PFSK-1 (cell line): ENCODE results near the gene SPC25.

Source experiments
- POLR2AphosphoS5 ChIP-seq: IDR thresholded peaks from 2 replicates; pipeline ENCODE4 v1.6.1; 2012; ENCODE audit warnings: low read depth, mild to moderate bottlenecking, control low read depth, low read length, moderate library complexity
- SIN3A ChIP-seq: IDR thresholded peaks from 2 replicates; pipeline ENCODE4 v1.6.1; 2012; ENCODE audit warnings: mild to moderate bottlenecking, low read length, moderate library complexity, borderline replicate concordance; ENCODE audit not compliant: insufficient read depth
- TF ChIP-seq, protein P1 (sequence below), 2 experiments: IDR thresholded peaks; 2 replicates each; pipeline versions ENCODE4 v1.6.1 to v1.8.0; 2011 to 2012; ENCODE audit warnings: low read depth in 2 of 2, low read length in 2 of 2, control low read depth in 1 of 2, inconsistent platforms in 1 of 2, mild to moderate bottlenecking in 1 of 2, moderate library complexity in 1 of 2; ENCODE audit not compliant: insufficient read depth in 1 of 2

DNA sequence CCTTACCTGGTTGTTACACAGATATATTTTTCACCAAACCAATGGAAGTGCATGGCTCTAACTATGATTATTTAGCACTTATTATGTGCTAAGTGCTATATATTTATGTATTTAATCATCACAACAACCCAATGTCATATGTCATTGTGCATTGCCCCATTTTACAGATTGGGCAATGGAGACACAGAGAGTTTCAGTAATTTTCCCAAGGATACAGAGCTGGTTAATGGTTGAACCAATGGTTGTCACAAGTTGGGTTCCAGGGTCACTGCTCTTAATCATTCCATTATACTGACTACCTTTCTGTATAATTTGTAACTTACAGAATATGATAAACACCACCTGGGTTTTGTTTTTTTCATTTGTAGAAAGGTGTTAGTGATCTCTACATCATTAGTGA lies 58.6 kb downstream of the SPC25 start:
- TF ChIP-seq, protein P1, sequence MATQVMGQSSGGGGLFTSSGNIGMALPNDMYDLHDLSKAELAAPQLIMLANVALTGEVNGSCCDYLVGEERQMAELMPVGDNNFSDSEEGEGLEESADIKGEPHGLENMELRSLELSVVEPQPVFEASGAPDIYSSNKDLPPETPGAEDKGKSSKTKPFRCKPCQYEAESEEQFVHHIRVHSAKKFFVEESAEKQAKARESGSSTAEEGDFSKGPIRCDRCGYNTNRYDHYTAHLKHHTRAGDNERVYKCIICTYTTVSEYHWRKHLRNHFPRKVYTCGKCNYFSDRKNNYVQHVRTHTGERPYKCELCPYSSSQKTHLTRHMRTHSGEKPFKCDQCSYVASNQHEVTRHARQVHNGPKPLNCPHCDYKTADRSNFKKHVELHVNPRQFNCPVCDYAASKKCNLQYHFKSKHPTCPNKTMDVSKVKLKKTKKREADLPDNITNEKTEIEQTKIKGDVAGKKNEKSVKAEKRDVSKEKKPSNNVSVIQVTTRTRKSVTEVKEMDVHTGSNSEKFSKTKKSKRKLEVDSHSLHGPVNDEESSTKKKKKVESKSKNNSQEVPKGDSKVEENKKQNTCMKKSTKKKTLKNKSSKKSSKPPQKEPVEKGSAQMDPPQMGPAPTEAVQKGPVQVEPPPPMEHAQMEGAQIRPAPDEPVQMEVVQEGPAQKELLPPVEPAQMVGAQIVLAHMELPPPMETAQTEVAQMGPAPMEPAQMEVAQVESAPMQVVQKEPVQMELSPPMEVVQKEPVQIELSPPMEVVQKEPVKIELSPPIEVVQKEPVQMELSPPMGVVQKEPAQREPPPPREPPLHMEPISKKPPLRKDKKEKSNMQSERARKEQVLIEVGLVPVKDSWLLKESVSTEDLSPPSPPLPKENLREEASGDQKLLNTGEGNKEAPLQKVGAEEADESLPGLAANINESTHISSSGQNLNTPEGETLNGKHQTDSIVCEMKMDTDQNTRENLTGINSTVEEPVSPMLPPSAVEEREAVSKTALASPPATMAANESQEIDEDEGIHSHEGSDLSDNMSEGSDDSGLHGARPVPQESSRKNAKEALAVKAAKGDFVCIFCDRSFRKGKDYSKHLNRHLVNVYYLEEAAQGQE (IDR thresholded peaks at IDR 0.05; ENCODE audit: insufficient read depth in 1 of 2, low read depth in 2 of 2, low read length in 2 of 2): no peak
- TF ChIP-seq POLR2AphosphoS5: no peak
- TF ChIP-seq SIN3A: no peak
